Epithelial cell of prostate (primary cell): Measurements from ENCODE around the gene EBLN1.
"Not testable (repeated sequence)": the region's sequence is repeated elsewhere in the genome, so short reads cannot be mapped to it uniquely, and the experiment has no call there.

Experiments
- DNase-seq: peaks from one replicate; pipeline ENCODE4 v3.0.0-alpha.2; 2011; ENCODE audit warnings: low read depth, low spot score
- H3K27ac ChIP-seq: fragments of 450-650 bp; 2 replicates; pipeline ENCODE4 v1.5.1; 2017; ENCODE audit warnings: mild to moderate bottlenecking

Gene EBLN1

GRCh38 chr10:22228943-22229801 lies 11.4 kb upstream of the EBLN1 start:
- peak overlapping the region; percentile 53 for H3K27ac ChIP-seq
- peak; percentile 66 for DNase-seq

DNA sequence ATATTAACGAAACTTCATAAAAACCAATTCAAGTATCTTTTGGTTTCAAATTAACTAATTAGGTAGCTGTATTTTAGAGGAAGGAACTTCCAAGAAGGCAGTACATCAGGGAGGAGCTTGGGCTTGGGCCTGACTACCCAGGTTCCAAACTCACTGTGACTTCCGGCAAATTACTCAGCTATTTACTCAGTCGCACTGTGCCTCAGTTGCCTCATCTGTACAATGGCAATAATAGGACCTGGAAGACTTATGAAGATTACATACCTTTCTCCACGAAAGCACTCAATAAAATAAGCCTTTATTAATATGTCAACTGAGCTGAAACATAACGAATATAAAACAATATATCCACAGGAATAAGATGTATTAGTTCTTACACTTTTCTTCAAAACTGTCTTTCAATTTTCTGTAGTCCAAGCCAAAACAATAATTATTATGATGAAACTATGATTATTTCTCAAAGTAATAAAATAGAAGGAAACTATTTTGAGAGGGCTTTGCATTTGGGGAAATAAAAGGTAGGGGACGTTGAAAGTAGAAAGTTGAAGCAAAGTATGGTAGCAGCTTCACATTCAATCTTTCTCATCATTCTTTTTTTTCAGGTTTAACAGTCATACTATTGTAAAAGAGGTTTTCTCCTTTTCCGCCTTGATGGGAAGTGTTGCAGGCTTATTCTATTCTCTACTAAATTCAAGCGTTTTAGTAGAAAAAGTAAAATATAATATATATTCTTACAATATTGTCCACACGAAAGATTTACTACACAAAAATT lies 10.5 kb upstream of the EBLN1 start:
- DNase-seq = no peak
- H3K27ac ChIP-seq = peak overlapping the region; percentile 53

- no peak overlapping the region for H3K27ac ChIP-seq
- DNase-seq = no peak
Observed at GRCh38 chr10:22226599-22226998, 8.8 kb upstream of the EBLN1 start.

DNA sequence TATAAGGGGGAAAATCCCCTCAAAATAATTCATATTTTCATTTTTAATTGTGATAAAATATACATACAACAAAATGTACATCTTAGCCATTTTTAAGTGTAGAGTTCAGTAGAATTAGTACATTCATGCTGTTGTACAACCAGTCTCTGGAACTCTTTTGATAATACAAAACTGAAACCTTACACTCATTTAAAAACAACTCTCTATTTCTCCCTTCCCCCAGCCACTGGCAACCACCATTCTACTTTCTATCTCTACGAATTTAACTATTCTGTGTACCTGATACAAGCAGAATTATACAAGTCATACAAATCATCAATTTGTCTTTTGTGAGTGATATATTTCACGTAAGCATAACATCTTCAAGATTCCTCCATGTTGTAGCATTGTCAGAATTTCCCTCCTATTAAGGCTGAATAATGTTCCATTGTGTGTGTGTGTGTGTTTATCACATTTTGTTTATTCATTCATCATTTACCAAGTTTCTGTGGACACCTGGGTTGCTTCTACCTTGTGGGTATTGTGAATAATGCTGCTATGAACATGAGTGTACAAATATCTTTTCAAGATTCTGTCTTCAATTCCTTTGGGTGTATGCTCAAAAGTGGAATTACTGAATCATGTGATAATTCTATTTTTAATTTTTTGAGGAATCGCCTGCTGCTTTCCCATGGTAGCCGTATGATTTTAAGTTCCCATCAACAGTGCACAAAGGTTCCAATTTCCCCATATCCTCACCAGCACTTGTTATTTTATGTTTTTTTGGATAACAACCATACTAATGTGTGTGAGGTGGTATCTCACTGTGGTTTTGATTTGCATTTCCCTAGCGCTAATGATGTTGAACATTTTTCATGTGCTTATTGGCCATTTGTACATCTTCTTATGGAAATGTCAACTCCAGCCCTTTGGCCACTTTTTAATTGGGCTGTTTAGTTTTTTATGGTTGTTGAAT lies 4.7 kb upstream of the EBLN1 start:
- DNase-seq = no peak
- H3K27ac ChIP-seq = no peak overlapping the region

- no peak overlapping the region for H3K27ac ChIP-seq
- peak; percentile 24 for DNase-seq
Observed at GRCh38 chr10:22219308-22219707, 1.5 kb upstream of the EBLN1 start.

GRCh38 chr10:22218448-22218847 lies 633 bp upstream of the EBLN1 start:
- no peak overlapping the region for H3K27ac ChIP-seq

GRCh38 chr10:22217084-22217483 lies 731 bp downstream of the EBLN1 start:
- H3K27ac ChIP-seq, DNase-seq: not testable (repeated sequence)

More at GRCh38 chr10:22218448-22218847, 633 bp upstream of the EBLN1 start:
- DNase-seq = no peak

GRCh38 chr10:22210267-22210666 lies 7.5 kb downstream of the EBLN1 start:
- no peak for DNase-seq
- H3K27ac ChIP-seq = no peak overlapping the region

DNA sequence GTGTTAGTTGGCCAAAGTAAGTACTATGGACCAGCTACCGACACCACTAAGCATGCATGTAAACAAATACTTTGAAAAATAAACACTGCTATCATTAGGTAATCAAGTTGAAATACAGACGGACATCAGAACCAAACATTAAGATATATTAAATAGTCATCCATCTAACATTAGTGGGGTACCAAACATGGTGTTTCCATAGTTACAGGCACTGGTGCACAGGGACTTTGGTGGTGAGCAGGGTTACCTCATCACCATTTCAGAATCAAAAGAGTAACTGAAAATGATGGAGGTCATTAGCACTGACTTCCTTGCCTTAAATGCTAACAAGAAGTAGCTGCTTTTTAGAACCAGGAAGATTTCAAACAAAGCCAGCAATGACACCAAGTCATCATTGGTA lies 23.9 kb downstream of the EBLN1 start:
- DNase-seq = no peak
- H3K27ac ChIP-seq = no peak overlapping the region

DNA sequence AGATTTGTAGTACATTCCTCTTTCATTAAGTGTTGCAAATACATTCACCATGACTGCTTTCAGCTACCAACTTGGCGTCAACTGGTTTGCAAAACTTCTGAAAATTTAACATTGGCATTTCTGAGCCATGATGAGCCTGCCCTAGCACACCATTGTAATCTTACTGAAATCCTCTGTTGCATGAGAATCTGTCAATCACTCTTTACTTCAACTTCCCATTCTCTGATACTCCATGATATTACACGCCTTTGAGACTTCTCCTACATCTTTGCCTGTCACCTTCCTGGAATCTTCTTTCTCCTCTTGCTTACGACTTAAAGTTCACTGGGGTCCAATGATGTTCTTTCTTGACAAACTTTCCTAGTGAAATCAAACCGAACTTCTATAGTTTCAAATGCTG lies 32.2 kb downstream of the EBLN1 start:
- DNase-seq = no peak
- no peak overlapping the region for H3K27ac ChIP-seq

- DNase-seq = no peak
- H3K27ac ChIP-seq = no peak overlapping the region
Observed at GRCh38 chr10:22183771-22184461, 33.9 kb downstream of the EBLN1 start.

GRCh38 chr10:22180724-22181123 lies 37.1 kb downstream of the EBLN1 start:
- H3K27ac ChIP-seq = no peak overlapping the region
- DNase-seq = no peak

DNA sequence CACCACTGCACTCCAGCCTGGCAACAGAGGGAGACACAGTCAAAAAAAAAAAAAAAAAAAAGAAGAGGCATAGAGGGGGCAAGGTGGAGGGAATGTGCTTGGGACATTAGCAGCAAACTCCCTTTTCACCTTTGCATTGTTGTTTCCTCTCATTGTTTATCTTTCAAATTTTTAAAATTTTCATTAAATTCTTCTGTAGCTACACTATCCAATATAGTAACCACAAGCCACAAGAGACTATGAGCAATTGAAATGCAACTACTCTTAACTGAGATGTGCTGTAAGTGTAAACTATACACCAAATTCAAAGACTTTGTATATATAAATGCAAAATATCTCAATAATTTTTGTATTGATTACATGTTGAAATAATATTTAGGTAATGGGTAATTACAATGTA lies 43.4 kb downstream of the EBLN1 start:
- DNase-seq = no peak
- H3K27ac ChIP-seq = no peak overlapping the region

DNA sequence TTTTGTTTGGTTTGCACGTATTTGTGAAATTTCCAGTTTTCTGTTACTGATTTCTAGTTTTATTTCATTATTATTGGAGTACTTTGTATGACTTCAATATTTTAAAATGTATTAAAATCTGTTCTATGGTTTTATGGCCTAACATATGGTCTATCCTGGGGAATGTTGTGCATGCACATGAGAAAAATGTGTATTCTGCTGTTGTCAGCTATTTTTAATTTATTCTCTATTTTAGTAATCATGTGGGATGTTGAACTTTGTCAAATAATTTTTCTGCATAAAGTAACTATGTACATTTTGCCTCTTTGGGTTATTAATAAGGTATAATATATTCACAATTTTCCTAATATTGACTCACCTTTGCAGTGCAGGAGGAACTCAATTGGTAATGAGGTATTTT lies 46.7 kb downstream of the EBLN1 start:
- DNase-seq = no peak
- H3K27ac ChIP-seq = no peak overlapping the region

GRCh38 chr10:22170582-22170981 lies 47.2 kb downstream of the EBLN1 start:
- H3K27ac ChIP-seq = no peak overlapping the region
- no peak for DNase-seq

- H3K27ac ChIP-seq = no peak overlapping the region
- DNase-seq = no peak
Observed at GRCh38 chr10:22159979-22160378, 57.8 kb downstream of the EBLN1 start.

DNA sequence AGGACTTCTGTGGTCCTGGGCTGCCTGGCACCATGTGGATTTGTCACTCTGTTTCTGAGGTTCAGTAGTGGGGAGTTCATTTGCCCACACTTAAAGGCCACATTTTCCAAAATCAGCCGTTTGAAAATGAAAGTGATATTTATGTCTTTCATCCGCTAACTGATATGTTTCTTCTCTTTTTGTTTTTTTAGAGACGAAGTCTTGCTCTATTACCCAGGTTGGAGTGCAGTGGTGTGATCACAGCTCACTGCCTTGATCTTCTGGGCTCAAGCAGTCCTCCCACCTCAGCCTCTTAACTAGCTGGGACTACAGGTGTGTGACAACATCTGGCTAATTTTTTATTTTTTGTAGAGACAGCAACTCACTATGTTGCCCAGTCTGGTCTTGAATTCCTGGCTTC lies 58.6 kb downstream of the EBLN1 start:
- no peak overlapping the region for H3K27ac ChIP-seq
- DNase-seq = no peak
